H1 (cell line): ENCODE measurements around the gene ARMC10. TPM values are rescaled to one million over a fixed set of nuclear protein-coding genes. Genes with fewer than 3 reads are reported as not detected.

Experiments
- CTCF ChIA-PET: fragments of 300-600 bp; sonication (Branson Sonifier 250); formaldehyde crosslinking; loops from one replicate; lab custom pipeline; 2021; ENCODE audit not compliant: partially characterized antibody; lab: Charles Lee
- POLR2A ChIA-PET: fragments of 300-600 bp; sonication (Branson Sonifier 250); formaldehyde crosslinking; loops from one replicate; lab custom pipeline; 2021; ENCODE audit warnings: inconsistent platforms; ENCODE audit not compliant: partially characterized antibody; lab: Charles Lee
- DNase-seq, 2 experiments: peaks; one replicate each; pipeline versions ENCODE4 v3.0.0 to v3.0.0-alpha.2; 2010 to 2022; ENCODE audit warnings: low spot score in 2 of 2, low read depth in 1 of 2, mixed read lengths in 1 of 2
- FAIRE-seq: peaks from 2 replicates; lab custom pipeline; 2011; peaks lifted over from hg19 to GRCh38; lab: Jason Lieb, UNC
- H2AFZ ChIP-seq: 2 replicates; pipeline ENCODE4 v1.8.1; 2012; ENCODE audit warnings: low read length, inconsistent platforms
- H2AK5ac ChIP-seq: 2 replicates; pipeline ENCODE4 v1.6.1; 2013; ENCODE audit warnings: low read depth, low read length
- H2BK120ac ChIP-seq: replicated peaks from 2 replicates; pipeline ENCODE3; 2013; ENCODE audit warnings: low read depth, low read length, inconsistent platforms
- H2BK12ac ChIP-seq: 2 replicates; pipeline ENCODE4 v1.6.1; 2013; ENCODE audit warnings: low read depth, low read length
- H2BK15ac ChIP-seq: 2 replicates; pipeline ENCODE4 v1.6.1; 2013; ENCODE audit warnings: low read length
- H2BK20ac ChIP-seq: 2 replicates; pipeline ENCODE4 v1.6.1; 2013; ENCODE audit warnings: low read length
- H2BK5ac ChIP-seq: 2 replicates; pipeline ENCODE4 v1.6.1; 2013; ENCODE audit warnings: low read depth, low read length
- H3K14ac ChIP-seq: 2 replicates; pipeline ENCODE4 v1.6.1; 2013; ENCODE audit warnings: inconsistent platforms; ENCODE audit not compliant: insufficient read length
- H3K18ac ChIP-seq: 2 replicates; pipeline ENCODE4 v1.6.1; 2013; ENCODE audit warnings: low read length; ENCODE audit errors: extremely low read depth
- H3K23ac ChIP-seq: 2 replicates; pipeline ENCODE4 v1.6.1; 2013; ENCODE audit warnings: inconsistent platforms; ENCODE audit not compliant: insufficient read length
- H3K23me2 ChIP-seq: 2 replicates; pipeline ENCODE4 v1.6.1; 2013; ENCODE audit warnings: low read depth, low read length
- H3K27ac ChIP-seq: 2 replicates; pipeline ENCODE4 v1.6.1; 2011; ENCODE audit warnings: low read depth, low read length, inconsistent platforms
- H3K27me3 ChIP-seq, 4 experiments: replicated peaks in 1 of 4; 1 replicate in 1 of 4; 2 replicates in 3 of 4; pipeline versions ENCODE4 v1.6.1 to v1.8.1; 2011 to 2013; ENCODE audit warnings: low read length in 3 of 4, mild to moderate bottlenecking in 3 of 4, inconsistent platforms in 2 of 4, mixed read lengths in 2 of 4, moderate library complexity in 1 of 4; ENCODE audit not compliant: control insufficient read depth in 3 of 4, insufficient read depth in 3 of 4; ENCODE audit errors: extremely low read depth in 1 of 4
- H3K36me3 ChIP-seq, 4 experiments: 2 replicates each; pipeline versions ENCODE4 v1.6.1 to v1.8.1; 2011 to 2013; ENCODE audit warnings: mild to moderate bottlenecking in 4 of 4, low read length in 3 of 4, moderate library complexity in 2 of 4, control low read depth in 1 of 4, inconsistent platforms in 1 of 4; ENCODE audit not compliant: insufficient read depth in 4 of 4, control insufficient read depth in 2 of 4
- H3K4ac ChIP-seq: replicated peaks from 2 replicates; pipeline ENCODE3; 2013; ENCODE audit warnings: low read length, low read depth, mixed read lengths, inconsistent platforms; ENCODE audit not compliant: insufficient read length
- H3K4me1 ChIP-seq, 4 experiments: replicated peaks in 1 of 4; 1 replicate in 1 of 4; 2 replicates in 3 of 4; pipeline versions ENCODE4 v1.6.1 to v1.8.1; 2011 to 2013; ENCODE audit warnings: low read length in 3 of 4, inconsistent platforms in 2 of 4, mixed read lengths in 1 of 4; ENCODE audit not compliant: insufficient read depth in 4 of 4, control insufficient read depth in 3 of 4
- H3K4me2 ChIP-seq, 2 experiments: 2 replicates each; pipeline versions ENCODE4 v1.6.1 to v1.8.1; 2011 to 2013; ENCODE audit warnings: low read depth in 2 of 2, low read length in 2 of 2, control low read depth in 1 of 2, inconsistent platforms in 1 of 2, mild to moderate bottlenecking in 1 of 2; ENCODE audit not compliant: insufficient read depth in 1 of 2
- H3K4me3 ChIP-seq, 4 experiments: fragments of 200-600, 300-600 bp in 1 of 4; sonication (generic), shearing (Covaris generic), sonication (Bioruptor Twin) in 1 of 4; 2 replicates each; pipeline versions ENCODE4 v1.5.1 to v1.8.1; 2011 to 2016; ENCODE audit warnings: low read length in 4 of 4, low read depth in 3 of 4, control low read depth in 2 of 4, inconsistent platforms in 2 of 4, mild to moderate bottlenecking in 2 of 4, mixed read lengths in 1 of 4, moderate library complexity in 1 of 4; ENCODE audit not compliant: insufficient read depth in 2 of 4; ENCODE audit errors: extremely low read depth in 1 of 4
- H3K56ac ChIP-seq: replicated peaks from 2 replicates; pipeline ENCODE3; 2013; ENCODE audit warnings: low read depth, mild to moderate bottlenecking, mixed read lengths, low read length, inconsistent platforms; ENCODE audit not compliant: insufficient read length
- H3K79me1 ChIP-seq: 2 replicates; pipeline ENCODE4 v1.6.1; 2013; ENCODE audit warnings: low read depth, low read length, control low read depth
- H3K79me2 ChIP-seq, 2 experiments: 2 replicates each; pipeline versions ENCODE4 v1.6.1 to v1.8.1; 2012 to 2013; ENCODE audit warnings: low read length in 2 of 2, mild to moderate bottlenecking in 2 of 2, inconsistent platforms in 1 of 2; ENCODE audit not compliant: insufficient read depth in 2 of 2, control insufficient read depth in 1 of 2
- H3K9ac ChIP-seq, 4 experiments: replicated peaks in 1 of 4; 1 replicate in 1 of 4; 2 replicates in 3 of 4; pipeline versions ENCODE4 v1.6.1 to v1.8.1; 2011 to 2013; ENCODE audit warnings: low read depth in 3 of 4, low read length in 3 of 4, control low read depth in 2 of 4, mild to moderate bottlenecking in 2 of 4, moderate library complexity in 2 of 4, inconsistent platforms in 1 of 4; ENCODE audit errors: extremely low read depth in 1 of 4
- H3K9me3 ChIP-seq, 2 experiments: 2 replicates each; pipeline versions ENCODE4 v1.6.1 to v1.8.1; 2012 to 2013; ENCODE audit warnings: mild to moderate bottlenecking in 2 of 2, moderate library complexity in 2 of 2, control low read depth in 1 of 2, inconsistent platforms in 1 of 2, low read depth in 1 of 2, low read length in 1 of 2, mixed read lengths in 1 of 2; ENCODE audit not compliant: insufficient read depth in 2 of 2
- H4K20me1 ChIP-seq, 2 experiments: replicated peaks in 1 of 2; 2 replicates each; pipeline versions ENCODE3 to v1.8.1; 2011 to 2013; ENCODE audit warnings: inconsistent platforms in 2 of 2, low read length in 2 of 2, mild to moderate bottlenecking in 1 of 2; ENCODE audit not compliant: insufficient read depth in 2 of 2, control insufficient read depth in 1 of 2
- H4K5ac ChIP-seq: 2 replicates; pipeline ENCODE4 v1.6.1; 2013; ENCODE audit warnings: low read length, low read depth, mixed read lengths, inconsistent platforms; ENCODE audit not compliant: insufficient read length
- H4K8ac ChIP-seq: 2 replicates; pipeline ENCODE4 v1.8.0; 2013; ENCODE audit warnings: mild to moderate bottlenecking, moderate library complexity, low read length, inconsistent platforms; ENCODE audit not compliant: insufficient read depth; ENCODE audit errors: extremely low read depth
- H4K91ac ChIP-seq: replicated peaks from 2 replicates; pipeline ENCODE3; 2013; ENCODE audit warnings: low read length, mixed read lengths, inconsistent platforms; ENCODE audit not compliant: insufficient read length
- CBX8 ChIP-seq: fragments of 300-800, 300-1000 bp; sonication (generic); IDR thresholded peaks from 2 replicates; pipeline ENCODE4 v1.7.1; 2016; ENCODE audit warnings: low read depth, low read length, borderline replicate concordance
- SIN3A ChIP-seq, 2 experiments: IDR thresholded peaks in 1 of 2; conservative IDR thresholded peaks in 1 of 2; 2 replicates each; pipeline ENCODE4 v1.6.1; 2011 to 2012; ENCODE audit warnings: low read length in 2 of 2, improper control_type of control experiment in 1 of 2, low read depth in 1 of 2, mild to moderate bottlenecking in 1 of 2
- WGBS, 2 experiments: shearing (Covaris generic) in 1 of 2; methylation state at CpG; one replicate each; pipeline versions ENCODE4 v1.1.6 to v1.1.7; 2013 to 2015; ENCODE audit warnings: low lambda C conversion rate in 2 of 2, mixed read lengths in 2 of 2, inconsistent platforms in 1 of 2, low coverage in 1 of 2, missing lambda C conversion rate in 1 of 2; ENCODE audit not compliant: insufficient replicate concordance in 2 of 2, insufficient coverage in 1 of 2, insufficient read length in 1 of 2; ENCODE audit errors: extremely low coverage in 1 of 2, missing lambda C conversion rate in 1 of 2; 5-methylcytosine and 5-hydroxymethylcytosine counted together
- polyA plus RNA-seq, 7 experiments: library from polyadenylated mRNA; depleted of rRNA in 3 of 7; stranded (reverse) in 5 of 7; unstranded in 2 of 7; fragments of >200 nt in 5 of 7; fragments of 200-250 nt in 2 of 7; gene quantifications; 1 replicate in 5 of 7; 2 replicates in 1 of 7; 4 replicates in 1 of 7; pipeline versions ENCODE4 v1.2.1 to v1.2.3, GENCODE V29; 2011 to 2013; ENCODE audit warnings: missing spikeins in 2 of 7, mixed read lengths in 2 of 7
- total RNA-seq: library from RNA; stranded (reverse); fragmentation: NEBNext Ultra II Directional; extraction: Animal tissue kit (Norgen Biotek cat#: 25700); gene quantifications from 2 replicates; pipeline ENCODE4 v1.2.1, GENCODE V29; 2021

Gene ARMC10
- total and polyA plus RNA-seq, 2 of the 8 experiments (the other 6 are each of a cell fraction or from before 2014, with no cell fraction given), result 16.4 to 44.3 TPM

DNA sequence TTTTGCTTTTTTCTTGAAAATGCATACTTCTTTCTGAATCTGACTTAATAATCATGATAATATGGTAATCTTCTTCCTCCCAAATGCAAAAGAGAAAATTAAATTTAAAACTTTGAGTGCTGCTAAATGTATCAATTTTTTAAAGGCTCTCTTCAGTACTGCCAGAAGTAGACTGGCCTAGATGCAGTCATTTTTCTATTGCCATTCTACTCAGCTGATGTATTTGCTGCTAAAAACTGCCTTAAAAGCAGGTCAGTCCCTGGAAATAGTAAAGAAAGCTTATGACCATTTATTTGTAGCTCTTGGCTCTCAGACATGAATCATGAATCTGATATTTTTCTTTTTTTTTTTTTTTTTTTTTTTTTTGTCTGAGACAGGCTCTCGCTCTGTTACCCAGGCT is 45.4 kb downstream of the ARMC10 start:
- Histone ChIP-seq H3K18ac (no peak overlapping the region), H3K27ac (no peak overlapping the region), H3K4ac (no peak overlapping the region), H3K79me1 (no peaks in the 10 kb centered on the region), H3K4me1 (no peaks in the 10 kb centered on the region), H3K23ac (no peak overlapping the region), H3K23me2 (no peaks in the 10 kb centered on the region), H3K14ac (no peak overlapping the region), H2BK5ac (no peak overlapping the region), H2BK120ac (no peak overlapping the region), H3K27me3 (no peaks in the 10 kb centered on the region), H3K4me3 (no peak overlapping the region), H3K4me2 (no peak overlapping the region), H2BK20ac (no peak overlapping the region), H3K56ac (no peak overlapping the region), H3K79me2 (no peaks in the 10 kb centered on the region), H4K91ac (no peak overlapping the region), H4K8ac (no peak overlapping the region), H3K9me3 (no peaks in the 10 kb centered on the region), H3K9ac (no peak overlapping the region), H2BK15ac (no peak overlapping the region), H4K5ac (no peak overlapping the region), H2BK12ac (no peak overlapping the region), H2AFZ (no peak overlapping the region), H3K36me3 (peaks cover 0 to 12% (median 7%) of the 10 kb centered on the region in 4 experiments; a peak in 5 of 8 replicates), H4K20me1 (no peaks in the 10 kb centered on the region), H2AK5ac (no peak overlapping the region)
- FAIRE-seq, result no peak
- 100% methylated on average over 1 of the region's 1 CpG; no CpG with 5 or more reads in 1 of the 2 experiments for WGBS, 2 experiments
- no peak for TF ChIP-seq SIN3A (conservative IDR thresholded peaks at IDR 0.05 in 1 of 2, IDR thresholded peaks at IDR 0.05 in 1 of 2; ENCODE audit: low read depth in 1 of 2, low read length in 2 of 2)
- no peak for TF ChIP-seq CBX8
- POLR2A ChIA-PET, result no interaction called here
- no peak for DNase-seq
- CTCF ChIA-PET, result interaction anchor here (0.7 kb wide), 1 partner anchor 39 kb away, joined by 3 read pairs; no protein-coding TSS in a partner anchor
